Endothelial cell of umbilical vein (primary cell): Measurements from ENCODE around the gene NUP58. TPM values are rescaled to one million over a fixed set of nuclear protein-coding genes. Genes with fewer than 3 reads are reported as not detected.

ENCODE experiments used
- BruUV-seq: library from RNA; stranded (reverse); fragments of 400-500 nt; replicated peaks from 2 replicates; lab custom pipeline; 2021; lab: Mats Ljungman, UMichigan
- CTCF ChIA-PET: fragments of 300-600, 350-600 bp; sonication (Branson Sonifier 250); formaldehyde crosslinking; loops from one replicate; lab custom pipeline; 2021; ENCODE audit warnings: antibody characterized with exemption, inconsistent platforms; lab: Charles Lee
- POLR2A ChIA-PET: fragments of 300-600, 350-600 bp; sonication (Branson Sonifier 250); formaldehyde crosslinking; loops from one replicate; lab custom pipeline; 2021; ENCODE audit warnings: antibody characterized with exemption, inconsistent platforms; lab: Charles Lee
- DNase-seq: peaks from one replicate; pipeline ENCODE4 v3.0.0-alpha.2; 2011; ENCODE audit warnings: low read depth, low spot score
- FAIRE-seq: peaks from 2 replicates; lab custom pipeline; 2011; peaks lifted over from hg19 to GRCh38; lab: Jason Lieb, UNC
- H2AFZ ChIP-seq: 2 replicates; pipeline ENCODE4 v1.6.0; 2012; ENCODE audit warnings: low read depth, low read length, control low read depth, inconsistent platforms
- H3K27ac ChIP-seq: 2 replicates; pipeline ENCODE4 v1.5.1; 2011; ENCODE audit warnings: low read depth, mild to moderate bottlenecking, control low read depth, low read length, moderate library complexity; ENCODE audit not compliant: insufficient read depth
- H3K27me3 ChIP-seq, 2 experiments: 2 replicates each; pipeline versions ENCODE4 v1.6.0 to v1.6.1; 2011; ENCODE audit warnings: low read length in 2 of 2, mixed read lengths in 1 of 2; ENCODE audit not compliant: control insufficient read depth in 2 of 2, insufficient read depth in 2 of 2
- H3K36me3 ChIP-seq, 2 experiments: 2 replicates in 1 of 2; 3 replicates in 1 of 2; pipeline ENCODE4 v1.5.1; 2011; ENCODE audit warnings: low read length in 2 of 2, mild to moderate bottlenecking in 1 of 2, moderate library complexity in 1 of 2; ENCODE audit not compliant: control insufficient read depth in 2 of 2, insufficient read depth in 2 of 2; ENCODE audit errors: extremely low read depth in 1 of 2
- H3K4me1 ChIP-seq: 3 replicates; pipeline ENCODE4 v1.5.1; 2011; ENCODE audit warnings: mild to moderate bottlenecking, low read length; ENCODE audit not compliant: control insufficient read depth, insufficient read depth; ENCODE audit errors: extremely low read depth
- H3K4me2 ChIP-seq: 2 replicates; pipeline ENCODE4 v1.6.1; 2011; ENCODE audit warnings: low read length, control low read depth, mixed read lengths; ENCODE audit not compliant: insufficient read depth
- H3K4me3 ChIP-seq, 3 experiments: fragments of 200-600 bp in 1 of 3; sonication (generic), shearing (Covaris generic) in 1 of 3; replicated peaks in 1 of 3; 2 replicates each; pipeline ENCODE4 v1.5.1; 2011 to 2016; ENCODE audit warnings: control low read depth in 3 of 3, low read length in 3 of 3, mild to moderate bottlenecking in 2 of 3, inconsistent platforms in 1 of 3, low read depth in 1 of 3, moderate library complexity in 1 of 3; ENCODE audit not compliant: insufficient read depth in 1 of 3
- H3K79me2 ChIP-seq: 2 replicates; pipeline ENCODE4 v1.6.0; 2012; ENCODE audit warnings: low read length, inconsistent platforms; ENCODE audit not compliant: control insufficient read depth, insufficient read depth
- H3K9ac ChIP-seq: replicated peaks from 2 replicates; pipeline ENCODE3; 2011; ENCODE audit warnings: low read length, control low read depth; ENCODE audit not compliant: insufficient read depth; ENCODE audit errors: extremely low read depth
- H3K9me1 ChIP-seq: replicated peaks from 3 replicates; pipeline ENCODE4 v1.6.0; 2011; ENCODE audit warnings: mild to moderate bottlenecking, low read length; ENCODE audit not compliant: control insufficient read depth, insufficient read depth; ENCODE audit errors: extremely low read depth
- H3K9me3 ChIP-seq: replicated peaks from 2 replicates; pipeline ENCODE4 v1.5.1; 2012; ENCODE audit warnings: low read length, inconsistent platforms; ENCODE audit not compliant: control insufficient read depth, insufficient read depth
- H4K20me1 ChIP-seq: replicated peaks from 2 replicates; pipeline ENCODE3; 2011; ENCODE audit warnings: mild to moderate bottlenecking, low read length; ENCODE audit not compliant: control insufficient read depth, insufficient read depth; ENCODE audit errors: extremely low read depth
- EZH2 ChIP-seq: IDR thresholded peaks from 2 replicates; pipeline ENCODE4 v1.6.1; 2012; ENCODE audit warnings: borderline replicate concordance, low read depth, mild to moderate bottlenecking, moderate library complexity, low read length, inconsistent platforms; ENCODE audit not compliant: severe bottlenecking
- FOS ChIP-seq: IDR thresholded peaks from 2 replicates; pipeline ENCODE4 v1.6.1; 2011; ENCODE audit warnings: mild to moderate bottlenecking, low read length, moderate library complexity, borderline replicate concordance; ENCODE audit not compliant: insufficient read depth
- GATA2 ChIP-seq: IDR thresholded peaks from 2 replicates; pipeline ENCODE4 v1.7.0; 2011; ENCODE audit warnings: low read depth, mild to moderate bottlenecking, moderate library complexity, mixed read lengths, low read length; ENCODE audit not compliant: insufficient read length, insufficient read depth
- JUN ChIP-seq: IDR thresholded peaks from 2 replicates; pipeline ENCODE4 v1.6.1; 2011; ENCODE audit warnings: borderline replicate concordance, low read depth; ENCODE audit not compliant: insufficient read length, insufficient read depth
- MAX ChIP-seq: IDR thresholded peaks from 2 replicates; pipeline ENCODE4 v1.6.1; 2011; ENCODE audit not compliant: insufficient read depth, insufficient read length
- MYC ChIP-seq: IDR thresholded peaks from one replicate; pipeline ENCODE4 v1.6.1; 2011; ENCODE audit warnings: mild to moderate bottlenecking, low read depth, low read length
- POLR2A ChIP-seq: IDR thresholded peaks from 2 replicates; pipeline ENCODE4 v1.6.1; 2012; ENCODE audit warnings: low read depth, mild to moderate bottlenecking, control low read depth, low read length
- POLR2AphosphoS5 ChIP-seq: IDR thresholded peaks from 2 replicates; pipeline ENCODE4 v1.6.1; 2012; ENCODE audit warnings: low read depth, mild to moderate bottlenecking, control low read depth, low read length, moderate library complexity; ENCODE audit not compliant: insufficient read depth
- dilution Hi-C: fragments of 300-500 bp; cut with MboI; formaldehyde crosslinking; loops from one replicate; pipeline ENCODE4 v1.15.0; 2019; ENCODE audit warnings: low sequenced_read_pairs; ENCODE audit not compliant: extremely low pct_ligation_motif_present
- intact Hi-C: fragments of 100-400 bp; cut with micrococcal nuclease; formaldehyde crosslinking; loops from one replicate; pipeline ENCODE4 v1.10.0; 2022
- polyA plus RNA-seq, 4 experiments: library from polyadenylated mRNA; depleted of rRNA in 3 of 4; stranded (reverse) in 3 of 4; unstranded in 1 of 4; fragments of >200 nt; gene quantifications; 2 replicates each; pipeline versions ENCODE4 v1.2.1 to v1.2.3, GENCODE V29; 2011 to 2012; ENCODE audit warnings: missing spikeins in 1 of 4
- total RNA-seq: library from RNA; stranded (reverse); gene quantifications from 2 replicates; pipeline ENCODE4 v1.2.3, GENCODE V29; 2021
- TF ChIP-seq, protein P1 (sequence below), 2 donors: IDR thresholded peaks; 1 replicate in 1 of 2; 2 replicates in 1 of 2; pipeline ENCODE4 v1.5.1; 2011; ENCODE audit warnings: low read length in 2 of 2, mild to moderate bottlenecking in 2 of 2, moderate library complexity in 2 of 2, control low read depth in 1 of 2, inconsistent platforms in 1 of 2, low read depth in 1 of 2; ENCODE audit not compliant: insufficient read depth in 1 of 2; ENCODE audit errors: extremely low read depth in 1 of 2

The NUP58 gene
- total and polyA plus RNA-seq, 2 donors (not counting 3 experiments of a cell fraction or from before 2014, with no cell fraction given), result 28.5 to 49.6 TPM

DNA sequence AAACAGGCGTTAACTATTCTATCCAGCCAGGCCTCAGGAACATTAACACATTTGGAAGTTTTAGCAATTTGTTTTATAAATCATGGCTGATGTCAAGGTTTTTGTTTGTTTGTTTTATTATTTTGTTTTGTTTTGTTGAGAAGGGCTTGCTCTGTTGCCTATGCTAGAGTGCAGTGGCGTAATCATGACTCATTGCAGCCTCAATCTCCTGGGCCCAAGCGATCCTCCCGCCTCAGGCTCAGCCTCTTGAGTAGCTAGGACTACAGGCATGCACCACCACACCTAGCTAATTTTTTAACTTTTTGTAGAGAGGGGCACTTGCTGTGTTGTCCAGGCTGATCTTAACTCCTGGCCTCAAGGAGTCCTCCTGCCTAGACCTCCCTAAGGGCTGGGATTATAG, 28.3 kb downstream of the NUP58 start:
- no peak overlapping the region for H2AFZ ChIP-seq
- no TSS peak for BruUV-seq
- POLR2A ChIA-PET, result no interaction called here
- H3K4me3 ChIP-seq, result no peak overlapping the region
- H3K79me2 ChIP-seq, result peaks cover 16% of the 10 kb centered on the region
- H3K9me3 ChIP-seq, result no peaks in the 10 kb centered on the region
- H4K20me1 ChIP-seq, result peaks cover 3% of the 10 kb centered on the region
- CTCF ChIA-PET, result interaction anchor here (0.6 kb wide), 1 partner anchor 12 kb away, joined by 3 read pairs; no protein-coding TSS in a partner anchor
- H3K9ac ChIP-seq, result no peak overlapping the region
- no peaks in the 10 kb centered on the region for H3K9me1 ChIP-seq
- intact Hi-C loops, result no loop called here
- FAIRE-seq (no peak), DNase-seq (no peak)
- no peaks in the 10 kb centered on the region for H3K4me1 ChIP-seq
- no peaks in the 10 kb centered on the region for H3K27me3 ChIP-seq
- TF ChIP-seq POLR2AphosphoS5 (no peak), EZH2 (no peak), POLR2A (no peak), GATA2 (no peak), JUN (no peak), MAX (no peak), FOS (no peak), MYC (no peak)
- TF ChIP-seq, protein P1, sequence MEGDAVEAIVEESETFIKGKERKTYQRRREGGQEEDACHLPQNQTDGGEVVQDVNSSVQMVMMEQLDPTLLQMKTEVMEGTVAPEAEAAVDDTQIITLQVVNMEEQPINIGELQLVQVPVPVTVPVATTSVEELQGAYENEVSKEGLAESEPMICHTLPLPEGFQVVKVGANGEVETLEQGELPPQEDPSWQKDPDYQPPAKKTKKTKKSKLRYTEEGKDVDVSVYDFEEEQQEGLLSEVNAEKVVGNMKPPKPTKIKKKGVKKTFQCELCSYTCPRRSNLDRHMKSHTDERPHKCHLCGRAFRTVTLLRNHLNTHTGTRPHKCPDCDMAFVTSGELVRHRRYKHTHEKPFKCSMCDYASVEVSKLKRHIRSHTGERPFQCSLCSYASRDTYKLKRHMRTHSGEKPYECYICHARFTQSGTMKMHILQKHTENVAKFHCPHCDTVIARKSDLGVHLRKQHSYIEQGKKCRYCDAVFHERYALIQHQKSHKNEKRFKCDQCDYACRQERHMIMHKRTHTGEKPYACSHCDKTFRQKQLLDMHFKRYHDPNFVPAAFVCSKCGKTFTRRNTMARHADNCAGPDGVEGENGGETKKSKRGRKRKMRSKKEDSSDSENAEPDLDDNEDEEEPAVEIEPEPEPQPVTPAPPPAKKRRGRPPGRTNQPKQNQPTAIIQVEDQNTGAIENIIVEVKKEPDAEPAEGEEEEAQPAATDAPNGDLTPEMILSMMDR (IDR thresholded peaks at IDR 0.05; ENCODE audit: extremely low read depth in 1 of 2, insufficient read depth in 1 of 2, low read depth in 1 of 2, low read length in 2 of 2), result no peak
- H3K4me2 ChIP-seq, result no peak overlapping the region
- dilution Hi-C loops, result no loop called here
- H3K27ac ChIP-seq, result no peak overlapping the region
- peaks cover 11 to 41% of the 10 kb centered on the region in 2 experiments for H3K36me3 ChIP-seq
